ENCODE data around the gene TWF1. TPM values are rescaled to one million over a fixed set of nuclear protein-coding genes. Genes with fewer than 3 reads are reported as not detected.

The TWF1 gene
- total and polyA plus RNA-seq, 2 donors (not counting 3 experiments of a cell fraction or from before 2014, with no cell fraction given): 23.8 to 75.5 TPM

DNA sequence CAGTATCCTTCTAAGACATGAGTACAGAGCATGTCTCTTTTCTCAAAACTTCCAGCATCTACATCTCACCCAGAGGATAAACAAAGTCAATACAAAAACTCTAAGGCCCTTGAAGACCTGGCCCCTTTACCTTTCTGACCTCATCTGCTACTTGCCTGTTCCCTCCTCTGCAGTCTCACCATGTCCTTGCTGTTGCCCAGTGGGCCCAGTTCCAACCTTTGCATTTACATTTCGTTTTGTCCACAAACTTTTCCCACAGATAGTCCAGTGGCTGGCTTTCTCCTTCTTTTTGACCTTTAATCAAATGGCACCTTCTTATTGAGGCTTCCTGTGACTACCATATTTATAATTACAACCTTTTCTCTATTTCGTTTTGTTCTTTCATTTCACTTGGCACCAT lies 45.7 kb downstream of the TWF1 start:
- Histone ChIP-seq H3K9ac (replicated peaks; ENCODE audit: extremely low read depth, insufficient read depth, low read length) (no peak overlapping the region), H3K4me2 (ENCODE audit: insufficient read depth, low read length) (no peak overlapping the region), H3K36me3 (ENCODE audit: control insufficient read depth in 2 of 2, extremely low read depth in 1 of 2, insufficient read depth in 2 of 2, low read length in 2 of 2) (no peaks in the 10 kb centered on the region), H3K27ac (ENCODE audit: insufficient read depth, low read depth, low read length) (no peak overlapping the region), H3K4me1 (ENCODE audit: control insufficient read depth, extremely low read depth, insufficient read depth, low read length) (peaks cover 17% of the 10 kb centered on the region), H3K27me3 (ENCODE audit: control insufficient read depth in 2 of 2, insufficient read depth in 2 of 2, low read length in 2 of 2) (no peaks in the 10 kb centered on the region), H2AFZ (ENCODE audit: low read depth, low read length) (no peak overlapping the region), H3K4me3 (replicated peaks in 1 of 3; ENCODE audit: insufficient read depth in 1 of 3, low read depth in 1 of 3, low read length in 3 of 3) (no peak overlapping the region), H3K79me2 (ENCODE audit: control insufficient read depth, insufficient read depth, low read length) (peaks cover 10% of the 10 kb centered on the region), H4K20me1 (replicated peaks; ENCODE audit: control insufficient read depth, extremely low read depth, insufficient read depth, low read length) (no peaks in the 10 kb centered on the region), H3K9me1 (replicated peaks; ENCODE audit: control insufficient read depth, extremely low read depth, insufficient read depth, low read length) (no peaks in the 10 kb centered on the region), H3K9me3 (replicated peaks; ENCODE audit: control insufficient read depth, insufficient read depth, low read length) (no peaks in the 10 kb centered on the region)
- no peak for FAIRE-seq
- dilution Hi-C loops (cut with MboI; ENCODE audit: extremely low pct_ligation_motif_present, low sequenced_read_pairs): no loop called here
- no peak for TF ChIP-seq JUN (IDR thresholded peaks at IDR 0.05; ENCODE audit: borderline replicate concordance, insufficient read depth, insufficient read length, low read depth)
- TF ChIP-seq, protein P1, sequence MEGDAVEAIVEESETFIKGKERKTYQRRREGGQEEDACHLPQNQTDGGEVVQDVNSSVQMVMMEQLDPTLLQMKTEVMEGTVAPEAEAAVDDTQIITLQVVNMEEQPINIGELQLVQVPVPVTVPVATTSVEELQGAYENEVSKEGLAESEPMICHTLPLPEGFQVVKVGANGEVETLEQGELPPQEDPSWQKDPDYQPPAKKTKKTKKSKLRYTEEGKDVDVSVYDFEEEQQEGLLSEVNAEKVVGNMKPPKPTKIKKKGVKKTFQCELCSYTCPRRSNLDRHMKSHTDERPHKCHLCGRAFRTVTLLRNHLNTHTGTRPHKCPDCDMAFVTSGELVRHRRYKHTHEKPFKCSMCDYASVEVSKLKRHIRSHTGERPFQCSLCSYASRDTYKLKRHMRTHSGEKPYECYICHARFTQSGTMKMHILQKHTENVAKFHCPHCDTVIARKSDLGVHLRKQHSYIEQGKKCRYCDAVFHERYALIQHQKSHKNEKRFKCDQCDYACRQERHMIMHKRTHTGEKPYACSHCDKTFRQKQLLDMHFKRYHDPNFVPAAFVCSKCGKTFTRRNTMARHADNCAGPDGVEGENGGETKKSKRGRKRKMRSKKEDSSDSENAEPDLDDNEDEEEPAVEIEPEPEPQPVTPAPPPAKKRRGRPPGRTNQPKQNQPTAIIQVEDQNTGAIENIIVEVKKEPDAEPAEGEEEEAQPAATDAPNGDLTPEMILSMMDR (IDR thresholded peaks at IDR 0.05; ENCODE audit: extremely low read depth in 1 of 2, insufficient read depth in 1 of 2, low read depth in 1 of 2, low read length in 2 of 2): no peak
- no peak for TF ChIP-seq GATA2 (IDR thresholded peaks at IDR 0.05; ENCODE audit: insufficient read depth, insufficient read length, low read depth, low read length)
- no peak for TF ChIP-seq FOS (IDR thresholded peaks at IDR 0.05; ENCODE audit: borderline replicate concordance, insufficient read depth, low read length)
- no peak for TF ChIP-seq POLR2AphosphoS5 (IDR thresholded peaks at IDR 0.05; ENCODE audit: insufficient read depth, low read depth, low read length)
- TF ChIP-seq POLR2A (IDR thresholded peaks at IDR 0.05; ENCODE audit: low read depth, low read length): no peak
- TF ChIP-seq MYC (IDR thresholded peaks at IDR 0.05; ENCODE audit: low read depth, low read length): no peak
- no peak for TF ChIP-seq EZH2 (IDR thresholded peaks at IDR 0.05; ENCODE audit: borderline replicate concordance, low read depth, low read length, severe bottlenecking)
- TF ChIP-seq, protein P2, sequence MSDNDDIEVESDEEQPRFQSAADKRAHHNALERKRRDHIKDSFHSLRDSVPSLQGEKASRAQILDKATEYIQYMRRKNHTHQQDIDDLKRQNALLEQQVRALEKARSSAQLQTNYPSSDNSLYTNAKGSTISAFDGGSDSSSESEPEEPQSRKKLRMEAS (IDR thresholded peaks at IDR 0.05; ENCODE audit: insufficient read depth, insufficient read length): no peak
- DNase-seq (ENCODE audit: low read depth, low spot score): no peak
- BruUV-seq (replicated peaks): no TSS peak
- ChIA-PET CTCF (interaction anchor here (2.1 to 3.2 kb wide), 2 partner anchors 11 to 45 kb away, joined by 6 to 13 read pairs; partner anchors contain the start of gene TWF1), POLR2A (interaction anchor here (0.7 kb wide), 1 partner anchor 1831 kb away, joined by 4 read pairs; no protein-coding TSS in a partner anchor)
- intact Hi-C loops (cut with micrococcal nuclease): no loop called here

Measured in endothelial cell of umbilical vein (primary cell).